ENCODE results near the gene SPZ1. TPM values are rescaled to one million over a fixed set of nuclear protein-coding genes. Genes with fewer than 3 reads are reported as not detected.

SPZ1 gene
- total and polyA plus RNA-seq, 2 donors (not counting 1 experiment from before 2014, with no cell fraction given) = not detected

DNA sequence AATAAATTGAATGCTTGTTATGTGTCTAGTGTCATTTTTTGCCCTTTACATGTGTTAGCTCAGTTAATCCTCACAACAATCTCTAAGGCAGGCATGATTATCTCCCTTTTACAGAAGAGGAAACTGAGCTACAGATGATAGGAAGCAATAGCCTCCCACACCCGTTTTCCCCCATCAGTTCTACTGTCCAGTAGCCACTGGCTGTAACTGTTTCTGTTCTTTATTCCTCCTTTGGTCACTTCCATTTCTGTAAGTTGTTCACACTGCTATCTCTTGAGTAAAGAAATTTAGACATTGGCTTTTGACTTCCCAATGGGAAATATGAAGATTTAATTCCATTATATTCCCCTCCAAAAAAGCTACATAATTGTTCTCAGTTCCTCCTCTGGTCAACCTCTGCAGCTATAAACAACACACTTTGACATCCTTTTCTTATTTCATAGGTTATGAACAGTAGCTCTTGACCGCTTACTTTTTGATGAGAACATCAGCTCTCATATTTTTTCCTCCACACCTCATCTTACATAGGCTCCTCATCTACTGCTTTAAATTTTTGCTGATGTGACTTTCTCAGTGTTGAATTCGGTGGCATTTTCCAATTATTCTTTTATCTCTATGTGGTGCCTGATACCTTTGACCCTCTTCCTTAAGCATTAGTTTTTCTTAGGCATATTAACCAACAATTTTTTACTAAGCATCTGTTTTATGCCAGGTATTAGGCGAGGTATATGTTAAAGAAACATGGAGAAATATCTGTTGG lies 21.4 kb downstream of the SPZ1 start:
- Histone ChIP-seq H3K27ac (ENCODE audit: insufficient read depth, low read length) (no peak overlapping the region), H4K20me1 (ENCODE audit: control insufficient read depth, extremely low read depth, insufficient read depth, low read length) (no peaks in the 10 kb centered on the region), H3K36me3 (ENCODE audit: control insufficient read depth, insufficient read depth, low read length) (no peaks in the 10 kb centered on the region), H3K27me3 (ENCODE audit: control insufficient read depth, insufficient read depth, low read length) (no peaks in the 10 kb centered on the region), H3K79me2 (ENCODE audit: control insufficient read depth, insufficient read depth, low read length) (no peaks in the 10 kb centered on the region), H3K4me3 (replicated peaks in 1 of 4; ENCODE audit: control extremely low read depth in 1 of 4, insufficient read depth in 1 of 4, low read depth in 3 of 4, low read length in 4 of 4) (no peak overlapping the region), H2AFZ (ENCODE audit: low read length) (no peak overlapping the region), H3K4me1 (ENCODE audit: control insufficient read depth, extremely low read depth, insufficient read depth, low read length) (no peaks in the 10 kb centered on the region), H3K9ac (ENCODE audit: insufficient read depth, low read length) (no peak overlapping the region), H3K4me2 (ENCODE audit: extremely low read depth, insufficient read depth, low read length) (no peak overlapping the region), H3K9me3 (ENCODE audit: control insufficient read depth, insufficient read depth, low read depth, low read length) (no peaks in the 10 kb centered on the region)
- TF ChIP-seq EZH2 (IDR thresholded peaks at IDR 0.05; ENCODE audit: low read length, missing control alignments) = no peak
- TF ChIP-seq, protein P1, sequence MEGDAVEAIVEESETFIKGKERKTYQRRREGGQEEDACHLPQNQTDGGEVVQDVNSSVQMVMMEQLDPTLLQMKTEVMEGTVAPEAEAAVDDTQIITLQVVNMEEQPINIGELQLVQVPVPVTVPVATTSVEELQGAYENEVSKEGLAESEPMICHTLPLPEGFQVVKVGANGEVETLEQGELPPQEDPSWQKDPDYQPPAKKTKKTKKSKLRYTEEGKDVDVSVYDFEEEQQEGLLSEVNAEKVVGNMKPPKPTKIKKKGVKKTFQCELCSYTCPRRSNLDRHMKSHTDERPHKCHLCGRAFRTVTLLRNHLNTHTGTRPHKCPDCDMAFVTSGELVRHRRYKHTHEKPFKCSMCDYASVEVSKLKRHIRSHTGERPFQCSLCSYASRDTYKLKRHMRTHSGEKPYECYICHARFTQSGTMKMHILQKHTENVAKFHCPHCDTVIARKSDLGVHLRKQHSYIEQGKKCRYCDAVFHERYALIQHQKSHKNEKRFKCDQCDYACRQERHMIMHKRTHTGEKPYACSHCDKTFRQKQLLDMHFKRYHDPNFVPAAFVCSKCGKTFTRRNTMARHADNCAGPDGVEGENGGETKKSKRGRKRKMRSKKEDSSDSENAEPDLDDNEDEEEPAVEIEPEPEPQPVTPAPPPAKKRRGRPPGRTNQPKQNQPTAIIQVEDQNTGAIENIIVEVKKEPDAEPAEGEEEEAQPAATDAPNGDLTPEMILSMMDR (conservative IDR thresholded peaks at IDR 0.05 in 1 of 2, IDR thresholded peaks at IDR 0.05 in 1 of 2; ENCODE audit: low read depth in 1 of 2, low read length in 2 of 2) = no peak
- DNase-seq (ENCODE audit: low read depth in 2 of 2) = no peak

DNA sequence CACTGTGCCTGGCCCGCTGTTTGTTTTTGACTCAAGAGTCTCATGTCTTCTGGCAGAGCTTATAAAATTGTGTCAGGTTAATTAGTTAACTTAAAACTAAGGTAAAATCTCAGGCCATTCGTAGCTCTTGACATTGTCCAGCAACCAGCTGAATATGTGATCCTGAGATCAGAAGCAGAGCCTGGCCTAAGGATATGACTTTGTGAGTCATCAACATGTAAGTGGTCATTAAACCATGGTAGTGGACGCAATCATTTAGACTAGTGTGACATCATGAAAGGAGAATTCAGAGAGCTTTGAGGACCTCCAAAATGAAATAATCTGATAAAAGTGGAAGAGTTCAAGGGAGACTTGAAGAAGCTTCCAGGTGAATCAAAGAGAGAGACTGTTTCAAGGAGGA lies 23.3 kb downstream of the SPZ1 start:
- Histone ChIP-seq H4K20me1 (ENCODE audit: control insufficient read depth, extremely low read depth, insufficient read depth, low read length) (no peaks in the 10 kb centered on the region), H3K9me3 (ENCODE audit: control insufficient read depth, insufficient read depth, low read depth, low read length) (no peaks in the 10 kb centered on the region), H3K27me3 (ENCODE audit: control insufficient read depth, insufficient read depth, low read length) (no peaks in the 10 kb centered on the region), H3K9ac (ENCODE audit: insufficient read depth, low read length) (no peak overlapping the region), H3K36me3 (ENCODE audit: control insufficient read depth, insufficient read depth, low read length) (no peaks in the 10 kb centered on the region), H2AFZ (ENCODE audit: low read length) (no peak overlapping the region), H3K4me2 (ENCODE audit: extremely low read depth, insufficient read depth, low read length) (no peak overlapping the region), H3K4me3 (replicated peaks in 1 of 4; ENCODE audit: control extremely low read depth in 1 of 4, insufficient read depth in 1 of 4, low read depth in 3 of 4, low read length in 4 of 4) (no peak overlapping the region), H3K27ac (ENCODE audit: insufficient read depth, low read length) (no peak overlapping the region), H3K79me2 (ENCODE audit: control insufficient read depth, insufficient read depth, low read length) (no peaks in the 10 kb centered on the region), H3K4me1 (ENCODE audit: control insufficient read depth, extremely low read depth, insufficient read depth, low read length) (no peaks in the 10 kb centered on the region)
- DNase-seq (ENCODE audit: low read depth in 2 of 2) = peak in 1 of 2 donors; percentile 9
- TF ChIP-seq, protein P1 (conservative IDR thresholded peaks at IDR 0.05 in 1 of 2, IDR thresholded peaks at IDR 0.05 in 1 of 2; ENCODE audit: low read depth in 1 of 2, low read length in 2 of 2) = no peak
- no peak for TF ChIP-seq EZH2 (IDR thresholded peaks at IDR 0.05; ENCODE audit: low read length, missing control alignments)

DNA sequence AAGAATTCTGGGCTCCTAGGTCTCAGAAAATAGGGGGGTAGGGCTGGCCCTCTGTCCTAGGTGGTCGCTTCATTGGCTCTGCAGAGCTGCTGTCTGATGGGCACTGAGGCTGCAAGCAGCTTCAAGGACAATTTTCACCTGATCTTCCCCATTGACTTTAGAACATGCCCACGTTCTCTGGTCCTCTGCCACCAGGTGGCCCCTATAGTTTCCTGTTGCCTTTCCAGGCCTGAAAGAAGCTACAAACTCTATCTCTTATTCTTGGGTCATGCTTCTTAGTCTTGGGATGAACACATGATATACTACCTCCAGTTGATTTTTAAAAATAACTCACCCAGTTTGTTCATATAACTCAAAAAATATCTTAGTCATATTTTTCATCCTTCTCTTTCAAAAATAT lies 26.3 kb downstream of the SPZ1 start:
- DNase-seq (ENCODE audit: low read depth in 2 of 2) = peak in 1 of 2 donors; percentile 5
- no peak overlapping the region for H3K9ac ChIP-seq (ENCODE audit: insufficient read depth, low read length)
- no peak overlapping the region for H3K4me2 ChIP-seq (ENCODE audit: extremely low read depth, insufficient read depth, low read length)
- TF ChIP-seq, protein P1 (conservative IDR thresholded peaks at IDR 0.05 in 1 of 2, IDR thresholded peaks at IDR 0.05 in 1 of 2; ENCODE audit: low read depth in 1 of 2, low read length in 2 of 2) = peak in 1 of 2 donors; percentile 27
- no peak for TF ChIP-seq EZH2 (IDR thresholded peaks at IDR 0.05; ENCODE audit: low read length, missing control alignments)
- no peaks in the 10 kb centered on the region for H3K79me2 ChIP-seq (ENCODE audit: control insufficient read depth, insufficient read depth, low read length)
- no peak overlapping the region for H3K27ac ChIP-seq (ENCODE audit: insufficient read depth, low read length)
- H4K20me1 ChIP-seq (ENCODE audit: control insufficient read depth, extremely low read depth, insufficient read depth, low read length) = no peaks in the 10 kb centered on the region
- no peaks in the 10 kb centered on the region for H3K27me3 ChIP-seq (ENCODE audit: control insufficient read depth, insufficient read depth, low read length)
- H3K9me3 ChIP-seq (ENCODE audit: control insufficient read depth, insufficient read depth, low read depth, low read length) = no peaks in the 10 kb centered on the region
- H3K4me3 ChIP-seq (replicated peaks in 1 of 4; ENCODE audit: control extremely low read depth in 1 of 4, insufficient read depth in 1 of 4, low read depth in 3 of 4, low read length in 4 of 4) = no peak overlapping the region
- no peaks in the 10 kb centered on the region for H3K36me3 ChIP-seq (ENCODE audit: control insufficient read depth, insufficient read depth, low read length)
- no peaks in the 10 kb centered on the region for H3K4me1 ChIP-seq (ENCODE audit: control insufficient read depth, extremely low read depth, insufficient read depth, low read length)
- H2AFZ ChIP-seq (ENCODE audit: low read length) = no peak overlapping the region
